ENCODE data around the gene ATOH8. TPM values are rescaled to one million over a fixed set of nuclear protein-coding genes. Genes with fewer than 3 reads are reported as not detected.
"Not testable (repeated sequence)": the region's sequence is repeated elsewhere in the genome, so short reads cannot be mapped to it uniquely, and the experiment has no call there.

Gene ATOH8
- total RNA-seq, 5 donors from 2014 or later (not counting 1 experiment from before 2014, with no cell fraction given) = 0.20 TPM; not detected in 4

GRCh38 chr2:85829394-85829793, 75.6 kb downstream of the ATOH8 start:
- H3K27me3 Mint-ChIP-seq; H3K27ac Mint-ChIP-seq; H3K9me3 ChIP-seq; POLR2A ChIA-PET; ATAC-seq (replicated peaks in 1 of 4); H3K27ac ChIP-seq (ENCODE audit: low read length); H3K4me3 ChIP-seq (ENCODE audit: control insufficient read depth in 1 of 2, extremely low read depth in 1 of 2, low read length in 1 of 2); H3K9me3 Mint-ChIP-seq; H3K27me3 ChIP-seq (replicated peaks in 1 of 2; ENCODE audit: control insufficient read depth in 2 of 2, extremely low read depth in 1 of 2, insufficient read depth in 2 of 2, low read length in 1 of 2); H3K4me3 Mint-ChIP-seq; H3K36me3 Mint-ChIP-seq; H3K36me3 ChIP-seq (ENCODE audit: control insufficient read depth in 2 of 2, extremely low read depth in 1 of 2, insufficient read depth in 1 of 2, low read length in 1 of 2); DNase-seq: not testable (repeated sequence)
- CTCF ChIA-PET = interaction anchor here (0.6 to 8.4 kb wide), 5 partner anchors 60 to 491 kb away, joined by 3 to 154 read pairs (median 8); no protein-coding TSS in a partner anchor
- peaks cover 0 to 18% of the 10 kb centered on the region in 2 experiments for H3K4me1 ChIP-seq (ENCODE audit: control insufficient read depth in 1 of 2, extremely low read depth in 1 of 2, insufficient read depth in 2 of 2, low read length in 2 of 2)
- peaks cover 30 to 36% (median 32%) of the 10 kb centered on the region in 3 donors for H3K4me1 Mint-ChIP-seq
- no CpG with 5 or more reads among the region's 4 CpGs for WGBS (ENCODE audit: insufficient coverage)

GRCh38 chr2:85830645-85831044, 76.9 kb downstream of the ATOH8 start:
- no CpG with 5 or more reads among the region's 1 CpG for WGBS (ENCODE audit: insufficient coverage)
- H3K27ac ChIP-seq (ENCODE audit: low read length) = no peak overlapping the region
- Mint-ChIP-seq H3K4me3 (no peak overlapping the region), H3K27ac (peak overlapping the region in 1 of 2 donors; percentile 41), H3K4me1 (peaks cover 30 to 36% (median 32%) of the 10 kb centered on the region in 3 donors), H3K27me3 (peaks cover 0 to 2% of the 10 kb centered on the region in 2 donors), H3K36me3 (no peaks in the 10 kb centered on the region), H3K9me3 (peaks cover 0 to 8% (median 2%) of the 10 kb centered on the region in 3 donors)
- no peaks in the 10 kb centered on the region for H3K9me3 ChIP-seq
- ATAC-seq (replicated peaks in 1 of 4) (peak in 2 of 4 experiments; percentile 36 to 49), DNase-seq (peak in 1 of 35 experiments; percentile 55)
- H3K27me3 ChIP-seq (replicated peaks in 1 of 2; ENCODE audit: control insufficient read depth in 2 of 2, extremely low read depth in 1 of 2, insufficient read depth in 2 of 2, low read length in 1 of 2) = peaks cover 0 to 7% of the 10 kb centered on the region in 2 experiments
- ChIA-PET POLR2A (interaction anchor here in 1 of 2 donors (0.6 kb wide), 1 partner anchor 172 kb away, joined by 3 read pairs; no protein-coding TSS in a partner anchor), CTCF (interaction anchor here (0.5 to 8.4 kb wide), 11 partner anchors 10 to 254 kb away, joined by 3 to 154 read pairs (median 6); partner anchors contain the start of gene ST3GAL5 (in 1 of the 2))
- H3K36me3 ChIP-seq (ENCODE audit: control insufficient read depth in 2 of 2, extremely low read depth in 1 of 2, insufficient read depth in 1 of 2, low read length in 1 of 2) = no peaks in the 10 kb centered on the region
- H3K4me1 ChIP-seq (ENCODE audit: control insufficient read depth in 1 of 2, extremely low read depth in 1 of 2, insufficient read depth in 2 of 2, low read length in 2 of 2) = peaks cover 0 to 18% of the 10 kb centered on the region in 2 experiments
- no peak overlapping the region for H3K4me3 ChIP-seq (ENCODE audit: control insufficient read depth in 1 of 2, extremely low read depth in 1 of 2, low read length in 1 of 2)

- Histone ChIP-seq H3K27ac (ENCODE audit: low read length) (no peak overlapping the region), H3K4me3 (ENCODE audit: control insufficient read depth in 1 of 2, extremely low read depth in 1 of 2, low read length in 1 of 2) (no peak overlapping the region), H3K9me3 (no peaks in the 10 kb centered on the region), H3K36me3 (ENCODE audit: control insufficient read depth in 2 of 2, extremely low read depth in 1 of 2, insufficient read depth in 1 of 2, low read length in 1 of 2) (no peaks in the 10 kb centered on the region), H3K27me3 (replicated peaks in 1 of 2; ENCODE audit: control insufficient read depth in 2 of 2, extremely low read depth in 1 of 2, insufficient read depth in 2 of 2, low read length in 1 of 2) (peaks cover 0 to 7% of the 10 kb centered on the region in 2 experiments), H3K4me1 (ENCODE audit: control insufficient read depth in 1 of 2, extremely low read depth in 1 of 2, insufficient read depth in 2 of 2, low read length in 2 of 2) (peaks cover 0 to 18% of the 10 kb centered on the region in 2 experiments)
- WGBS (ENCODE audit: insufficient coverage) = no CpG with 5 or more reads among the region's 2 CpGs
- Mint-ChIP-seq H3K27me3 (peaks cover 0 to 2% of the 10 kb centered on the region in 2 donors), H3K36me3 (no peaks in the 10 kb centered on the region), H3K4me3 (no peak overlapping the region), H3K9me3 (peaks cover 0 to 8% (median 2%) of the 10 kb centered on the region in 3 donors), H3K4me1 (peaks cover 30 to 36% (median 31%) of the 10 kb centered on the region in 3 donors), H3K27ac (no peak overlapping the region)
- no peak for ATAC-seq (replicated peaks in 1 of 4)
- DNase-seq = no peak
- POLR2A ChIA-PET = interaction anchor here in 1 of 2 donors (0.6 kb wide), 2 partner anchors 195 to 629 kb away, joined by 3 read pairs; no protein-coding TSS in a partner anchor
- CTCF ChIA-PET = interaction anchor here (1.1 to 8.4 kb wide), 5 partner anchors 20 to 249 kb away, joined by 4 to 154 read pairs (median 13); no protein-coding TSS in a partner anchor
These were observed 77.9 kb downstream of the ATOH8 start for GRCh38 chr2:85831735-85832134.

GRCh38 chr2:85834466-85834865, 80.7 kb downstream of the ATOH8 start:
- H3K36me3 ChIP-seq (ENCODE audit: control insufficient read depth in 2 of 2, extremely low read depth in 1 of 2, insufficient read depth in 1 of 2, low read length in 1 of 2) = peaks cover 0 to 3% of the 10 kb centered on the region in 2 donors
- no peak overlapping the region for H3K4me3 ChIP-seq (ENCODE audit: control insufficient read depth in 1 of 2, extremely low read depth in 1 of 2, low read length in 1 of 2)
- no peaks in the 10 kb centered on the region for H3K9me3 ChIP-seq
- ChIA-PET CTCF (no interaction called here), POLR2A (interaction anchor here (0.6 to 0.7 kb wide), 2 partner anchors 222 to 248 kb away, joined by 4 to 6 read pairs; no protein-coding TSS in a partner anchor)
- Mint-ChIP-seq H3K27ac (peak overlapping the region; percentile 16 to 45), H3K27me3 (no peaks in the 10 kb centered on the region), H3K4me1 (peaks cover 21 to 31% (median 21%) of the 10 kb centered on the region in 3 donors), H3K36me3 (peaks cover 13% of the 10 kb centered on the region), H3K9me3 (peaks cover 0 to 8% (median 2%) of the 10 kb centered on the region in 3 donors), H3K4me3 (no peak overlapping the region)
- peaks cover 0 to 12% of the 10 kb centered on the region in 2 experiments for H3K4me1 ChIP-seq (ENCODE audit: control insufficient read depth in 1 of 2, extremely low read depth in 1 of 2, insufficient read depth in 2 of 2, low read length in 2 of 2)
- H3K27ac ChIP-seq (ENCODE audit: low read length) = no peak overlapping the region
- ATAC-seq (replicated peaks in 1 of 4) (no peak), DNase-seq (no peak)
- no peaks in the 10 kb centered on the region for H3K27me3 ChIP-seq (replicated peaks in 1 of 2; ENCODE audit: control insufficient read depth in 2 of 2, extremely low read depth in 1 of 2, insufficient read depth in 2 of 2, low read length in 1 of 2)

Other genes starting within 250 kb of the ATOH8 start
- 100 to 1,000 TPM; 110 to 184 (median 165) TPM for gene MAT2A, start 214.8 kb upstream of the ATOH8 start, total RNA-seq
- 10 to 100 TPM; 20.4 to 29.7 (median 25.7) TPM for gene GGCX, start 192.5 kb upstream of the ATOH8 start, total RNA-seq
- gene VAMP8, start 176.4 kb upstream of the ATOH8 start, total RNA-seq = 100 to 1,000 TPM in 1 of 5 donors, 10 to 100 TPM in 4; 76.2 to 102 (median 84.5) TPM
- gene VAMP5, start 169.6 kb upstream of the ATOH8 start, total RNA-seq = 10 to 100 TPM; 25.0 to 40.1 (median 33.9) TPM
- gene RNF181, start 158.2 kb upstream of the ATOH8 start, total RNA-seq = 10 to 100 TPM; 49.9 to 74.6 (median 64.3) TPM
- gene TMEM150A, start 151.3 kb upstream of the ATOH8 start, total RNA-seq = 10 to 100 TPM in 3 of 5 donors, 1 to 10 TPM in 2; 8.4 to 17.1 (median 16.2) TPM
- 10 to 100 TPM; 45.3 to 77.9 (median 62.4) TPM for gene C2orf68, start 141.9 kb upstream of the ATOH8 start, total RNA-seq
- 10 to 100 TPM; 48.0 to 68.0 (median 62.1) TPM for gene USP39, start 137.8 kb upstream of the ATOH8 start, total RNA-seq
- gene SFTPB, start 85.8 kb upstream of the ATOH8 start, total RNA-seq = 10 to 100 TPM in 3 of 5 donors, not detected in 2; 11.6 to 18.6 (median 16.0) TPM
- gene GNLY, start 59.6 kb upstream of the ATOH8 start, total RNA-seq = 100 to 1,000 TPM in 1 of 5 donors, 10 to 100 TPM in 4; 17.3 to 377 (median 82.9) TPM
- gene ST3GAL5, start 135.0 kb downstream of the ATOH8 start, total RNA-seq = 10 to 100 TPM; 22.8 to 56.2 (median 31.9) TPM